Astrocyte of the cerebellum (primary cell): ENCODE measurements around the gene CMPK2.

Experiments used
- DNase-seq: peaks from one replicate; pipeline ENCODE4 v3.0.0-alpha.2; 2011; ENCODE audit warnings: low read depth
- H3K4me3 ChIP-seq: 2 replicates; pipeline ENCODE4 v1.5.1; 2011; ENCODE audit warnings: mild to moderate bottlenecking, low read depth, low read length, moderate library complexity
- in situ Hi-C: cut with HindIII; loops from 2 replicates; pipeline ENCODE4 v1.10.0; 2017; ENCODE audit warnings: low sequenced_read_pairs
- TF ChIP-seq, protein P1 (sequence below): IDR thresholded peaks from 2 replicates; pipeline ENCODE4 v1.5.1; 2012; ENCODE audit warnings: low read length, low read depth, moderate library complexity, mild to moderate bottlenecking; ENCODE audit errors: missing control alignments

The CMPK2 gene

DNA sequence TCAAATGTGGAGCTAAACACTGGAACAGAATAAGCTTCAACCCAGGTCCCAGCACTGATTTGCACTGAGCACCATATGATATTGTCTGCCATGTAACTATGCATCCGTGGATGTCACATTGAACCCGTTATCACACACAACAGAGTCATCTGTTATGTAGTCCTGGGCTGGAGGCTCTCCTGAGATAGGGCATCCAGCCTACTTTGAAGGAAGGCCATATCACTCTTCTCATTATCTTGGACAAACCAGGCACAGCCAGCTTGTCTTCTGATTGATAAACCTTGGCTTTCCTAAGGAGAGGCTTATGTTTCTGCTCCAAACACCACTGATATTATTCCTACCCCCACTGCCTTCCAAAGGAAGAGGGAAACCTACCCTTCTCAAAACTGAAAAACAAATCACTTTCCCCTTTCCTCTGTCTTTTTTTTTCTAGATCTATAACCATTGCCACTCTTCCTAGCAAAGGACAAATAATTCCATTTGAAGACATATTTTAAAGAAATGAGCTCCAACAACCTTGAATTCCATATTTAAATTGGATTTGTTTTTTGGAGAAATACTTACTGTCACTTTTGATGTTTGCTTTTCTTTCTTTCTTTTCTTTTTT, 28.3 kb upstream of the CMPK2 start:
- in situ Hi-C loops, result no loop called here
- H3K4me3 ChIP-seq, result no peak overlapping the region
- TF ChIP-seq, protein P1, sequence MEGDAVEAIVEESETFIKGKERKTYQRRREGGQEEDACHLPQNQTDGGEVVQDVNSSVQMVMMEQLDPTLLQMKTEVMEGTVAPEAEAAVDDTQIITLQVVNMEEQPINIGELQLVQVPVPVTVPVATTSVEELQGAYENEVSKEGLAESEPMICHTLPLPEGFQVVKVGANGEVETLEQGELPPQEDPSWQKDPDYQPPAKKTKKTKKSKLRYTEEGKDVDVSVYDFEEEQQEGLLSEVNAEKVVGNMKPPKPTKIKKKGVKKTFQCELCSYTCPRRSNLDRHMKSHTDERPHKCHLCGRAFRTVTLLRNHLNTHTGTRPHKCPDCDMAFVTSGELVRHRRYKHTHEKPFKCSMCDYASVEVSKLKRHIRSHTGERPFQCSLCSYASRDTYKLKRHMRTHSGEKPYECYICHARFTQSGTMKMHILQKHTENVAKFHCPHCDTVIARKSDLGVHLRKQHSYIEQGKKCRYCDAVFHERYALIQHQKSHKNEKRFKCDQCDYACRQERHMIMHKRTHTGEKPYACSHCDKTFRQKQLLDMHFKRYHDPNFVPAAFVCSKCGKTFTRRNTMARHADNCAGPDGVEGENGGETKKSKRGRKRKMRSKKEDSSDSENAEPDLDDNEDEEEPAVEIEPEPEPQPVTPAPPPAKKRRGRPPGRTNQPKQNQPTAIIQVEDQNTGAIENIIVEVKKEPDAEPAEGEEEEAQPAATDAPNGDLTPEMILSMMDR, result no peak
- no peak for DNase-seq

DNA sequence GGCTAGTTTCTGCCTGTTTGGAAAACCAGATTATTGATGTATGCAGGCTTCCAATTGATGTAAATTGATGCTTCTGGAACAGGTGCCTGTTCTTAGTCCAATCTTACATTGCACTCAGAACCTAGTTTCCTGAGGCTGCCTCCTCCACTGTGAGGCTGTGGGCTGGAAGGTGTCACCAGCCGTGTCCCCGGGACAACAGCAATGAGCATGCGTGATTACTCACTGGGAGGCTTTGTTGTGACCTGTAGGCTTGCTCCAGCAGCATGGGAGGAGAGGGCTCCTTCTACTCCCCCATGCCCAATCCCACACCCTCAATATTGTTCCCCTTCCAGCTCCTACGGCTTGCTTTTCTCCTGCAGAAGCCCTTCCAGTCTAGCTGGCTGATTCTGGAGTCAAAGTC, 23.0 kb upstream of the CMPK2 start:
- in situ Hi-C loops, result no loop called here
- no peak overlapping the region for H3K4me3 ChIP-seq
- DNase-seq, result no peak
- TF ChIP-seq, protein P1, result no peak

DNA sequence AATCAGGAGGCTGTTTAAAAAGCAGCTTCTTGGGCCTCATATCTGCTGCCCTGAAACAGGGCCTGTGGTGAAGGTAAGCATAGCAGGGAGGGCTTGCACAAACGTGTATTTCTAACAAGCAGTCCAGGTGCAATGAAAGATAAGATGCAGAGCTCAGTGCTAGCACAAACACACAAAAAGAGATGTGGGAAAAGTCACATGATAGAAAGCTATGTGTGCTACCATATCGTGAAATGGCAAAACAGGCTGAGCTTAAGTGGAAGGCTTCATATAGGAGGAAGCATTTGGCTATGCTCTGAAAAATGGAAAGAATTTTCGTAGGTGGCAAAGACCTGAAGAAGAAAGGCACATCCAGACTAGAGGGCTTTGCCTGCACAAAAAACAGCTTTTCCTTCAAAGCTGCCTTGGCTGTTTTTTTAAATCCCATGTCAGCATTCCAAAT, 22.1 kb upstream of the CMPK2 start:
- DNase-seq, result no peak
- in situ Hi-C loops, result no loop called here
- no peak overlapping the region for H3K4me3 ChIP-seq
- TF ChIP-seq, protein P1, result no peak

DNA sequence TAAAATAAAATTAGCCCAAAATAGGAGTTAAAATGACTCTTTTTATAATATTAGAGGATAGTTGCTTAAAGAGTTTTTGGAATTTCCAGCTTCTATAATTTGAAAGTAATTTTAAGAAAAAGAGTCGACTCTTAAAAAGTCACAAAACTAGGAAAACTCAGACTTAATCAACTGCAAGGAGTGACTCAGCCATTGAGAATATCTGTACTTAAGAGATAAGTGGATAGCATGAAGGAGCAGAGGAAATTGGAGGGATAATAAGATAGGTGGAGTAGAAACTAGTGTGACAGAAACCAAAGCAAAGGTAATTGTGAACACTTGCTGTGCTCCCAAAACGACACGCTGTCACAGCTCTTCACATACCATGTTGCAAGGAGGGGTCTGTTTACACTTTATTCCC, 20.3 kb upstream of the CMPK2 start:
- in situ Hi-C loops, result no loop called here
- DNase-seq, result no peak
- TF ChIP-seq, protein P1, result no peak
- no peak overlapping the region for H3K4me3 ChIP-seq

DNA sequence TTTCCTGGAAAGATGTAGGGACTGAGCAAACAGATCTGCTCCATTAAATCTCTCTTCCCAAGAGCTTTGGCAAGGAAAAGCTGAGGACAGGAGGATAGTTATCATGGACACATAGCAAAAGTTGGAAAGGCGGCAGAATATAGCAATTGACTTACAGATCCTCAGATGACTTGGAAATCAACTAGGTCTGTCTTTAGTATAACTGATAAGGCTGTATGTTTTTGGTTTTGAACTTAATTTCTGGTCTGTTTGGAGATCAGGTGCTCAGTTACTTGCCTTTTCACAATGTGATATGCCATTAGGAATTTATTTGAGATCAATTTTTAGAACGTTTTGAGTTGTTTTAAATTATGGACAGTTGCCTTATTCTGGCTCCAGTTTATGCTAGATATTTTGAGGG, 19.8 kb upstream of the CMPK2 start:
- in situ Hi-C loops, result no loop called here
- TF ChIP-seq, protein P1, result no peak
- H3K4me3 ChIP-seq, result no peak overlapping the region
- no peak for DNase-seq

DNA sequence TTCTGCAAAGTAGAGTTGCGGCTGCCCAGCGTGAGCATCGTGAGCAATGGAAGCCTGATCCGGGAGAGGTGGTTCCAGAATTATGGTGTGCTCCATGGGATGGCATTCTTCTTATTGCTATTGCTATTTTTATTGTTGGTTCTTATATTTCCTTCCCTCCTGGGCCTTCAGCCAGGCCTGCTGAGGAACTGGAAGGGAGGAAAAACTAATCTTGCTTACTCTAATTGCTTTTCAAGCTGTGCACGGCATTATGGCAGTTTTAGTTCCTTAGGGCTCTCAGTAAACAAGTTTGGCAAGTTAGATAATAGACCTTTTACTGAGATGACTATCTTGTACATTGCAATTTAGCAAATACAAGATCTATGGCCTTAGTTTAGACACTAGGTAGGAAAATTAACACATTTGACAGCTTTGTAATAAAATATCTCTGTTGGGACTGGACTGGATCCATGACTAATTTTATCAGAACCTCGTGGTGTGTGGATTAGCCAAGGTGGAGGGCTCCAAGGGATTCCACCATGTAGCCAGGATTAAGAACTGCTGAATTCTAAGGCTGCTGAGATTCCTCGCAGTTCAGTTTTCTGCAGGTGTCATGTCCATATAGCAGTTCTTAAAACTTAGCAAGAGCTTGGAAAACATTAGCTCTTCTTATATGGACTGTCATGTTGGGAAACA, 17.9 kb upstream of the CMPK2 start:
- in situ Hi-C loops, result no loop called here
- TF ChIP-seq, protein P1, result no peak
- no peak overlapping the region for H3K4me3 ChIP-seq
- DNase-seq, result no peak
